Measurements from ENCODE around the gene RASAL3.

The RASAL3 gene

GRCh38 chr19:15464394-15465385 is at the start of gene RASAL3:
Gene RASAL3 (minus strand): TSS chr19:15464544. CDS start chr19:15464358, 186 bp downstream.
- TF ChIP-seq POLR2A (IDR thresholded peaks at IDR 0.05; ENCODE audit: extremely low read depth, insufficient read length) (peak; percentile 5), MYC (IDR thresholded peaks at IDR 0.05; ENCODE audit: low read depth, low read length) (no peak; the same call in 1 of the 2 replicates), MAX (IDR thresholded peaks at IDR 0.05; ENCODE audit: low read depth, low read length) (peak; percentile 91), CTCF (IDR thresholded peaks at IDR 0.05; ENCODE audit: low read depth, low read length) (no peak)
- H3K4me3 ChIP-seq (ENCODE audit: low read depth, low read length), result peak within 1 kb of the TSS; percentile 78
- DNase-seq (ENCODE audit: low read depth), result peak; percentile 80

DNA sequence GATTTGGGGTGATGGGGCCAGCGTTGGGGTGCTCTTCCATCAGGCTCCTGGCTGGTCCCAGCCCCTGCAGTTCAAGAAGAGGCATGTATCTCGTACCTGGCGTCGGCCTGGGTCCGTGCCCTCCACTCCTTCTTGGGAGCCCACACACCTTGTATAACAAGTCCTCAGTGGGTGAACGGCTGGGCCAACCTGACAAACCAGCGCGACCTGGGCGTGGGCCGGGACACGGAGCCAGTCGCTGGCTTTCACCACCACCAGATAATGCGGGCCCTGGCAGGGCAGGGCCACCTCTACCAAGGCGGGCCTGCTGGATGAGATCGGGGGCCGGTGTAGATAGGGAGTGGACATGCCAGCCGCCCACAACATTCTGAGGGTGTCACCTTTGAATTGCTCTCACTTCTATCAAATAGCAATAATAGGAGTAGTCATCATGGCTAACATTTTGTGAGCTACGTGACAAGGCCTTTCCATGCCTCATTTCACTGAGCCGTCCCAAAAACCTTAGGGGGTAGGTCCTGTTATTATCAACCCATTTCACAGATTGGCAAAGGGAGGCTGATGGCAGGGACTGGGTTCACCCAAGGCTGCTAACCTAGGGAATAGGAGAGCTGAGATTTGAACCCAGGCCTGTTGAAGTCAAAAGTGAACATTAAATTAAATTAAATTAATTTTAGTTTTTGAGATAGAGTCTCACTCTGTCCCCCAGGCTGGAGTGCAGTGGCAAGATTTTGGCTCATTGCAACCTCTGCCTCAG is 47.5 kb upstream of the RASAL3 start:
- no peak overlapping the region for H3K4me3 ChIP-seq (ENCODE audit: low read depth, low read length)
- TF ChIP-seq POLR2A (IDR thresholded peaks at IDR 0.05; ENCODE audit: extremely low read depth, insufficient read length) (no peak), CTCF (IDR thresholded peaks at IDR 0.05; ENCODE audit: low read depth, low read length) (no peak), MAX (IDR thresholded peaks at IDR 0.05; ENCODE audit: low read depth, low read length) (no peak), MYC (IDR thresholded peaks at IDR 0.05; ENCODE audit: low read depth, low read length) (no peak)
- no peak for DNase-seq (ENCODE audit: low read depth)

- no peak for DNase-seq (ENCODE audit: low read depth)
- no peak within 1 kb of the TSS for H3K4me3 ChIP-seq (ENCODE audit: low read depth, low read length)
- TF ChIP-seq CTCF (IDR thresholded peaks at IDR 0.05; ENCODE audit: low read depth, low read length), result no peak
- TF ChIP-seq MAX (IDR thresholded peaks at IDR 0.05; ENCODE audit: low read depth, low read length), result no peak
- no peak for TF ChIP-seq MYC (IDR thresholded peaks at IDR 0.05; ENCODE audit: low read depth, low read length)
- TF ChIP-seq POLR2A (IDR thresholded peaks at IDR 0.05; ENCODE audit: extremely low read depth, insufficient read length), result no peak
Observed at GRCh38 chr19:15508035-15508710, 43.8 kb upstream of the RASAL3 start, which contains the start of gene CYP4F22. Gene CYP4F22 (plus strand): TSS chr19:15508525. CDS start chr19:15525337, 16,812 bp downstream.

GRCh38 chr19:15507068-15508034 is 43.0 kb upstream of the RASAL3 start:
- no peak for DNase-seq (ENCODE audit: low read depth)
- TF ChIP-seq CTCF (IDR thresholded peaks at IDR 0.05; ENCODE audit: low read depth, low read length) (no peak), MAX (IDR thresholded peaks at IDR 0.05; ENCODE audit: low read depth, low read length) (0 out of 2 replicates have a peak, but pooled peaks have one; percentile 4)
- no peak overlapping the region for H3K4me3 ChIP-seq (ENCODE audit: low read depth, low read length)

All from NB4 (cell line).